GM21515 (cell line): ENCODE results near the gene DRC1.
"Not testable (repeated sequence)": the region's sequence is repeated elsewhere in the genome, so short reads cannot be mapped to it uniquely, and the experiment has no call there.

ENCODE experiments used
- ATAC-seq: cut with Tn5 transposase; IDR thresholded peaks from one replicate; pipeline ENCODE4 v1.9.1; 2021; ENCODE audit not compliant: unreplicated experiment

The DRC1 gene

GRCh38 chr2:26401739-26402541 lies at the start of gene DRC1:
Gene DRC1, plus strand, starts transcription at chr2:26401920. Its CDS starts 70 bp downstream, at chr2:26401990.
- no peak for ATAC-seq

- no peak for ATAC-seq
Measured at GRCh38 chr2:26352892-26353291, 48.8 kb upstream of the DRC1 start.

GRCh38 chr2:26354469-26354868 lies 47.3 kb upstream of the DRC1 start:
- ATAC-seq: not testable (repeated sequence)

DNA sequence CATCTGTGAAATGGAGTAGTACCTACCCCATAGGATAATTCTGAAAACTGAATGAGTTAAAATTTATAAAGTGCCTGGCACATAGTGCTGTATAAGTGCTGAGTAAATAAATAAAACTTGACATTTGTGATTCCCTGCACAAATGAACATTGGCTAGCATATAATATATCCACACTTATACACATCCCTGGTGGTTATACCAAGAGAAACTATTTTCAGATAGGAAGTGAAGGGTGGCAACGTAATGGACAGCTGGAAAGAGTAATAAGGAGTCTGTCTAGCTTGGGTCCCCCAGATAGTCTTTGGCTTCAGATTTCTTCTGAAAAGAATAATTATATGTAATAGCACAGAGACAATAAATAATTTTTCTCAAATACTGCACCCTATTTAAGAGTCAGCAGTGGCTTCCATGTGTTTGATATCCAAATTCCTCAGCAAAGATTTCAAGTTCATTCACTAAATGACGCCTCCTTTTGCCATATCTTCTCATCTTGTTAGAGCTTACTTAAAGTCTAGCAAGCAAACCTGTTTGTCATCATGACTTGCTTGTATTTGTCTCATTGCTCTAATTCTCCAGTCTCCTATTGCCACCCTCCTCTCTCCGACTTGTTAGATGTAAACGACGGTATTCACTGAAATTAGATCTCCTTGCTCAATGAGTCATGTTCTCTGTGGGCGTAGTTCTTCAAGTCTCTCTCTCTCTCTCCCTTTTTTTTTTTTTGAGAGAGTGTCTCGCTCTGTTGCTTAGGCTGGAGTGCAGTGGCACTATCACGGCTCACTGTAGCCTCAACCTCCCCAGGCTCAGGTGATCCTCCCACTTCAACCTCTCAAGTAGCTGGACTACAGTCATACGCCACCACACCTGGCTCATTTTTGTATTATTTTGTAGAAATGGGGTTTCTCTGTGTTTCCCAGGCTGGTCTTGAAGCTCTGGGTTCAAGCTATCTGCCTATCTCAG lies 46.4 kb upstream of the DRC1 start:
- ATAC-seq: no peak

- ATAC-seq: no peak
Measured at GRCh38 chr2:26356111-26356510, 45.6 kb upstream of the DRC1 start.

- ATAC-seq: no peak
Measured at GRCh38 chr2:26356771-26357170, 44.9 kb upstream of the DRC1 start.

DNA sequence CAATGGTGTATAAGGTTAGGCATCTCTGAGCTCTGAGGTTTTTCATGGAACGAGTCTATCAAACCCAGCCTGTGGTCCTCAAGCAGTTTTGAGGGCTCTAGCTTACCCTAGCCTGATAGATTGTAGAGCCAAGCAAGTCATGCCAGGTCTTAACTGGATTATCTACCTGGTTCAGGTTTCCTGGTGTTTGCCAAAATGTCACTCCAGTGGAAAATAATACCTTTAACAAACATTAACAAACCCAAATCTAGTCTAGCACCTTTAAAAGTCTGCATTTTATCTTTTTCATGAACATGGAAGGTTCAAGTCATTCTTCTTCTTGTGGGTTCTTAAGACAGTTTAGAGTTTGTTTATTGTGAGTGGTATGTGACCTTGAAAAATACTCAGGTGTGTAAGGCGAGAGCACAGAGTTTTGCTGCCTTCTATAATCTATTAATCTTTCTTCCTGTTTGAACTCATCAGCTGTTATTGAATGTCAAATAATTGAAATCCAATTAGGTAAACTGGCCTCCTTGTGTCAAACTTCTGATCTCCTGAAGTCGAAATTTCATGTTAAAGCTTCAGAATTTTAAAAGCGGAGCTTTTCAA lies 41.7 kb upstream of the DRC1 start:
- no peak for ATAC-seq

DNA sequence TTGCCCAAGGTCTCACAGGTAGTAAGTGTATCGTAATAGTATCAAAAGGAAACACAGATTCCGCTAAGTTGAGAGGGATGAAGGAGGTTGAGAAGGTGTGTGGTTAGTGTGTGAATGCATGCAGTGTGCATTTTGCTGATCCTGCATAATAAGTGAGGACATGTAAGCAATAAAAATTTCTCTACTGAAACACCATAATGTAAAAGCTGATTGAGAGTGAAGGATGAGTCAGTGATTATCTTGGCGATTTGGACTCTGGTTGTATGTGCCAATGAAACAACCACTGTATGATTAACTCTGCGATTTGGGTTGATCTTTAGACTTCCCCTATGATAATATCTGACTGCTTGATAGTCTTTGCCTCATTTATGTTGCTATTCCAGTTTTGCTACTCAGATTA lies 38.4 kb upstream of the DRC1 start:
- ATAC-seq: no peak

- ATAC-seq: no peak
Measured at GRCh38 chr2:26363958-26364357, 37.8 kb upstream of the DRC1 start.

DNA sequence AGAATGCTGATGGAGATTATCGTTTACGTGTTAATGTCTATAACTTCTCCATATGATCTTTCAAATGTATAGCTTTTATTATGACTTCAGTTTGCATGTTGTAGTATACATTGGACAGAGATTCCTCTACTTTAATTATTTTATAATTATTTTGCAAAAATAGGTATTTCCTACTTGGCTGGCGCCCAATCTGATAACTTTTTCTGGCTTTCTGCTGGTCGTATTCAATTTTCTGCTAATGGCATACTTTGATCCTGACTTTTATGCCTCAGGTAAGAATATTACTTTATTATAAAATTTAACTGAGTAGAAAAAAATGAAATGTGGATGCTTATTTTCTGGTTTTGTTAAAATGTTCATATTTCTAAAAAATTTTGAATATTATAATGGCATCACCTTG lies 37.1 kb upstream of the DRC1 start:
- no peak for ATAC-seq

- ATAC-seq: no peak
Measured at GRCh38 chr2:26366957-26367356, 34.8 kb upstream of the DRC1 start.

DNA sequence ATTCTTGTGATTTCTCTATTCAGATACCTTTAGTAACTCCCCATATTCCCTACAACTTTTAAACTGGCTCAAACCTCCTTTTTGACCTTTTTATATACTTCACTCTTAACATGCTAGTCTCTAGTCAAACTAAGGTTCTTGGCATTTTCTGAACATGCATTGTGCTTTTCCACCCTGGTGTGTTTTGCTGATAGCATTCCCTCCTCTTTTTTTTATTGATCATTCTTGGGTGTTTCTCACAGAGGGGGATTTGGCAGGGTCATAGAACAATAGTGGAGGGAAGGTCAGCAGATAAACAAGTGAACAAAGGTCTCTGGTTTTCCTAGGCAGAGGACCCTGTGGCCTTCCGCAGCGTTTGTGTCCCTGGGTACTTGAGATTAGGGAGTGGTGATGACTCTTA lies 32.1 kb upstream of the DRC1 start:
- ATAC-seq: not testable (repeated sequence)

- not testable (repeated sequence) for ATAC-seq
Measured at GRCh38 chr2:26370909-26371308, 30.8 kb upstream of the DRC1 start.

- no peak for ATAC-seq
Measured at GRCh38 chr2:26376799-26377198, 24.9 kb upstream of the DRC1 start.

DNA sequence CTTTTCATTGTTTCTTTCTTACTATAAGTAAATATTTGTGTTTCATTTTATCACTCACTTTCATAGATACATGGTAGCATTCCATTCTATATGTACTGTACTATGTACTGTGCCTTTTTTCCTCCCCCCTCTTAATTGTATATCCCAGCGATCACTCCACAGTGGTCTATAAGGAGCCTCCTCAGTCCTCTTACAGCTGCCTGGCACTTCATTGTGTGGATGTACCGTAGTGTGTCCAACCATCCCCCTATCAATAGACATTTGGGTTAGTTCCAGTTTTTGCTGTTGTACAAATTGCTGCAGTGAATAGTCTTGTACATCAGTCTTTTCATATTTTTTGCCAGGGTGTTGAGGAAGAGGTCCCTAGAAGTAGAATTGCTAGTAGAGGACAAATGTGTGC lies 21.4 kb upstream of the DRC1 start:
- ATAC-seq: no peak

GRCh38 chr2:26382564-26382963 lies 19.2 kb upstream of the DRC1 start:
- ATAC-seq: no peak

DNA sequence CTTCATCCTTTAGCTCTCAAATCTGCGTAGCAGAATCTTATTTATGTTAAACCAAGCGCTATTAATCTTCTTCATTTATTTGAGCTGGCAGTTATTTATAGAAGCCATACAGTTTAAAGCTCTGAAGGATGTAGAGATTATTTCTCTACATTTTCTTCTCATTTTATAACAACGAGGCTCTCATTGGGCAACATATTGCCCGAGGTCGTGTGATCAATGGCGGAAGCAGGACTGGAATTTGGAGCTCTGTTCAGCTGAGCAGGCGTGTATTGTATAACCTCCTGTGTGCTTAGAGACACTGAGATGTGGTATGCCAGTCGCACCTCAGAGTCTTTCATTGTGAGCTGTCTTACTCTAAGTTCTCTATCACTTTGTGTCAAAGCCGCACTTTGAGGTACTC lies 17.5 kb upstream of the DRC1 start:
- no peak for ATAC-seq

DNA sequence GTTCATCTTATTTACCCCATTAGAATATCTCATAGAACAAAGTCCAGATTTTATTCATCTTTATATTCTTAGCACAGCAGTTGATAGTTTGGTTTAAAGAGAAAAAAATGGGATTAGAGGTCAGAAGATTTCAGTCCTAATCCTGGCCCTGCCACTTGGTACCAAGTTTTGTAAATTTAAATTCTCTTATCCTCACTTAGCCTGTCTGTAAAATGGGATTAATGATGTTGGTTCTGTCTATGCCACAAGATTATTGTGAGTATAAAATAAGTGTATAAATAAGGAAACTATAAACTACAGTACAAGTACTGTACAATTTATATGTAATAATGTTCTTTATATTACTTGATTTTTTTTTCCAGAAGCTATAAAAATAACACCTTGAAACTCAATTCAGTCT lies 17.1 kb upstream of the DRC1 start:
- no peak for ATAC-seq

DNA sequence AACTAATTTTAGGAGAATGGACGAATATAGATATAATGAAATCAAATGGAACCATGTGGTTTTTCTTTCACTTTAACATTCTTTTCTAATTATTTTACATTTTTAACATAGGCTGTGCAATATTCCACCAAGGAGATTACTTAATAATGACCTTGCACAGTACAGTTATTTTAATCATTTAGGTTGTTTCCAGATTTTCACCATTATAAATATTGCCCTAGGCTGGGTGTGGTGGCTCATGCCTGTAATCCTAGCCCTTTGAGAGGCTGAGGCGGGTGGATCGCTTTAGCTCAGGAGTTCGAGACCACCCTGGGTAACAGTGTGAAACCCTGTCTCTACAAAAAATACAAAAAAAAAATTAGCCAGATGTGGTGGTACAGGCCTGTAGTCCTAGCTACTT lies 14.5 kb upstream of the DRC1 start:
- ATAC-seq: no peak

- no peak for ATAC-seq
Measured at GRCh38 chr2:26394694-26395093, 7.0 kb upstream of the DRC1 start.

DNA sequence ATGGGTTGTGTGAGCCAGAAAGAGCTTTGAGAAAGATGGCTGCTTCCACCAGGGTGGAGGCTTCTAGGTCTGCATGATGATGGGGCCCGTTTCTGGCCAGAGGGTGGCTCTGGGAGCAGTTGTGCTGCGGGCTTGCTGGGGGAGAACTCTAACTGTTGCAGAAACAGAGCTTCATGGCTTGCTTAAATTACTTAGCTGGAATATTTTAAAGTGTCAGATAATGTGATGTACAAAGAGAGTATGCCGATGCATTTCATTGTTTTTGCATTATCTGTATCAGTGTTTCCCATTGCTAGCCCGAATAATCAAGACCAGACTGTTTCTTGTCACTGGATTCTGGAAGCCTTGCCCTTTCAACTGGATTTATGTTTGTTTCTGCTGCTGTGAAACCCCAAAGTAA lies 6.3 kb upstream of the DRC1 start:
- ATAC-seq: no peak
